Measurements from ENCODE around the gene SLC9C1. TPM values are rescaled to one million over a fixed set of nuclear protein-coding genes. Genes with fewer than 3 reads are reported as not detected.

SLC9C1 gene
- total and polyA plus RNA-seq, 8 donors = 1.1 TPM; not detected in 7

DNA sequence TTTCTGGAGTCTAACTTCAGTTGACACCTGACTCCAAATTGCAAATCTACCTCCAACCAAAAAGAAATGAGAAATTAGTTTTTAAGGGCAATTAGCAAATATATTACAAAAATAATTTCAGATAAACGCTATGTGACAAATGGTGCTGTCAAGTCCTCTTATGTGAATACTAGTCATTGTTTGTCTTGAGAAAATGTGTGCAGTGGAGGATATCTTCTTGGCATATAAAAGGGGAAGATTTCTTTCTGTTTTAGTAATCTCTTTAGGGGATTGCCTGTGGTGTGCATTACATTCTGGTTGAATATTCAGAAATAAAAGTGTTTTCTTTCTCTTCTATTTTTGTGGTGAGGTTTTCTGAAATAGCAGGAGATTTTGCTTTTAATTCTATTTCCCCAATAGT is 158.0 kb downstream of the SLC9C1 start:
- Histone ChIP-seq H3K27me3 (no peaks in the 10 kb centered on the region), H3K4me3 (no peak overlapping the region), H3K36me3 (no peaks in the 10 kb centered on the region), H3K9me3 (no peaks in the 10 kb centered on the region), H3K27ac (no peak overlapping the region), H3K4me1 (peaks cover 4 to 36% (median 19%) of the 10 kb centered on the region in 4 donors)
- WGBS, 5 donors = 42 to 66% (median 60%) methylated on average over 1 of the region's 1 CpG
- TF ChIP-seq POLR2AphosphoS5 (IDR thresholded peaks at IDR 0.05) (no peak), POLR2A (IDR thresholded peaks at IDR 0.05) (no peak), EP300 (IDR thresholded peaks at IDR 0.05) (no peak)
- TF ChIP-seq, protein P1, sequence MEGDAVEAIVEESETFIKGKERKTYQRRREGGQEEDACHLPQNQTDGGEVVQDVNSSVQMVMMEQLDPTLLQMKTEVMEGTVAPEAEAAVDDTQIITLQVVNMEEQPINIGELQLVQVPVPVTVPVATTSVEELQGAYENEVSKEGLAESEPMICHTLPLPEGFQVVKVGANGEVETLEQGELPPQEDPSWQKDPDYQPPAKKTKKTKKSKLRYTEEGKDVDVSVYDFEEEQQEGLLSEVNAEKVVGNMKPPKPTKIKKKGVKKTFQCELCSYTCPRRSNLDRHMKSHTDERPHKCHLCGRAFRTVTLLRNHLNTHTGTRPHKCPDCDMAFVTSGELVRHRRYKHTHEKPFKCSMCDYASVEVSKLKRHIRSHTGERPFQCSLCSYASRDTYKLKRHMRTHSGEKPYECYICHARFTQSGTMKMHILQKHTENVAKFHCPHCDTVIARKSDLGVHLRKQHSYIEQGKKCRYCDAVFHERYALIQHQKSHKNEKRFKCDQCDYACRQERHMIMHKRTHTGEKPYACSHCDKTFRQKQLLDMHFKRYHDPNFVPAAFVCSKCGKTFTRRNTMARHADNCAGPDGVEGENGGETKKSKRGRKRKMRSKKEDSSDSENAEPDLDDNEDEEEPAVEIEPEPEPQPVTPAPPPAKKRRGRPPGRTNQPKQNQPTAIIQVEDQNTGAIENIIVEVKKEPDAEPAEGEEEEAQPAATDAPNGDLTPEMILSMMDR (IDR thresholded peaks at IDR 0.05) = no peak
- no peak for DNase-seq
- intact Hi-C loops (cut with DNase I; ENCODE audit: low total_unique reads) = no loop called here

DNA sequence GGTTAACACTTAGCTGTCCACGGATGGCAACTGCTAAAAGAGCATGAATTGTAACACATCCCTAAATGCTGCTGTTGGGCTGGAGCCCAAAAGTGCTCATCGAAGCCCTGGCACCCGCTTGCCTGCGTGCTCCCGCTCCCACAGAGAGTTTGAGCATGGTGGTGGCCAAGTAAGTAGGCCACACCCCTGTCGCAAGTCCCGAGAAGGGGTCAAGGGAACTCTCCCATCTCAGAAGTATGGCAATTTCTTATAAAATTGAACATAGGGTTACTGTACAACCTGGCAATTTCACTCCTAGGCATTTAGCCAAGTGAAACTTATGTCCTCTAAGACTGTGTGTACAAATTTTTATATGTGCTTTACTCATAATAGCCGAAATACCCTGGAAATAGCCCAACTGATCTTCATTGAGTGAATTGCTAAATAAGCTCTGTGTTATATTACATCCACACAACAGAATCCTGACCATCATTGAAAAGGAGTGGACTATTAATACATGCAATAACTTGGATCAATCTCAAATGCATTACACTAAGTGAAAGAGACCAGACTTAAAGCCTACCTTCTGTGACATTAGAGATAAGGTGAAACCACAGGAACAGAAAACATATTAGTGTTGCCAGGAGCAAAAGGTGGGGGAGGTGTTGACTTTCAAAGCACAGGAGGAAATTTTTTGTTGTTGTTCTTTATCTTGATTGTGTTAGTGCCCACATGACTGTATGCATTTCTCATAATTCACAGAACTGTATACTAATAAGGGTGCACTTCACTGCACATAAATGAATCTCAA is 159.5 kb downstream of the SLC9C1 start:
- intact Hi-C loops (cut with DNase I; ENCODE audit: low total_unique reads) = no loop called here
- H3K27me3 ChIP-seq = no peaks in the 10 kb centered on the region
- H3K27ac ChIP-seq = peak overlapping the region in 4 of 5 donors; percentile 19 to 44 (median 34)
- DNase-seq = peak in 1 of 2 donors; percentile 69
- peaks cover 4 to 36% (median 19%) of the 10 kb centered on the region in 4 donors for H3K4me1 ChIP-seq
- H3K36me3 ChIP-seq = peaks cover 0 to 7% (median 0%) of the 10 kb centered on the region in 4 donors
- no peak overlapping the region for H3K4me3 ChIP-seq
- TF ChIP-seq, protein P1 (IDR thresholded peaks at IDR 0.05) = no peak
- TF ChIP-seq POLR2AphosphoS5 (IDR thresholded peaks at IDR 0.05) (peak in 1 of 3 donors; percentile 39), POLR2A (IDR thresholded peaks at IDR 0.05) (no peak), EP300 (IDR thresholded peaks at IDR 0.05) (no peak)
- H3K9me3 ChIP-seq = no peaks in the 10 kb centered on the region
- 39 to 74% (median 54%) methylated on average over 7 to 8 of the region's 8 CpGs for WGBS, 5 donors

DNA sequence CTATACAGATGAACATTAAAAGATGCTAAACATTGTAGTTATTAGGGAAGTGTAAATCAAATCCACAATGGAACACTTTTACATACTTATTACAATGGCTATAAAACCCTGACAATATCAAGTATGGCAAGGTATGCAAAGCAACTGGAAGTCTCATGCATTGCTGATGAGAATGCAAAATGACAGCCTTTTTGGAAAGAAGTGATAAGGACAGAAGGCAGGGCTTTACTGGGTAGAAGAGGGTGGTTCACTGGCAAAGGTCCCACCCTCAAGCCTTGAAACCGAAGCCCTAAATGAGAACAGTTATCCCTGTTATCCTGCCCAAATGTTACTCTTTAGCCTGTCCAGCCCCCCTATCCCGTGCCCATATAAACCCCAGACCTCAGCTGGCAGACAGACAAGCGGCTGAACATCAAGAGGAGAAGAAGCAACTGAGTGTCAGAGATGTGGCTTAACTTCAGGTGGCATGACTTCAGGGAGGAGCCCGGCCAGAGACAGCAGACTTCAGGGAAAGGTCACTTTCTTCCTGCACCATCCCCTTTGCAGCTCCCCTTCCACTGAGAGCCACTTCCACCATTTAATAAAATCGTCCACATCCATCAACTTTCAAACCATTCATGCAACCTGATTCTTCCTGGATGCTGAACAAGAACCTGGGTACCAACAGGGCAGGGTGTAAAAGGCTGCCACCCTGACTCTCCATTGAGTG is 160.2 kb downstream of the SLC9C1 start:
- no peak for TF ChIP-seq POLR2A (IDR thresholded peaks at IDR 0.05)
- Histone ChIP-seq H3K36me3 (peaks cover 0 to 11% (median 2%) of the 10 kb centered on the region in 4 donors), H3K27me3 (no peaks in the 10 kb centered on the region), H3K4me1 (peaks cover 4 to 36% (median 21%) of the 10 kb centered on the region in 4 donors), H3K27ac (peak overlapping the region in 3 of 5 donors; percentile 19 to 44 (median 42)), H3K4me3 (no peak overlapping the region), H3K9me3 (no peaks in the 10 kb centered on the region)
- no peak for DNase-seq
- intact Hi-C loops (cut with DNase I; ENCODE audit: low total_unique reads) = no loop called here
- 84 to 89% (median 87%) methylated on average over 5 of the region's 5 CpGs for WGBS, 5 donors

DNA sequence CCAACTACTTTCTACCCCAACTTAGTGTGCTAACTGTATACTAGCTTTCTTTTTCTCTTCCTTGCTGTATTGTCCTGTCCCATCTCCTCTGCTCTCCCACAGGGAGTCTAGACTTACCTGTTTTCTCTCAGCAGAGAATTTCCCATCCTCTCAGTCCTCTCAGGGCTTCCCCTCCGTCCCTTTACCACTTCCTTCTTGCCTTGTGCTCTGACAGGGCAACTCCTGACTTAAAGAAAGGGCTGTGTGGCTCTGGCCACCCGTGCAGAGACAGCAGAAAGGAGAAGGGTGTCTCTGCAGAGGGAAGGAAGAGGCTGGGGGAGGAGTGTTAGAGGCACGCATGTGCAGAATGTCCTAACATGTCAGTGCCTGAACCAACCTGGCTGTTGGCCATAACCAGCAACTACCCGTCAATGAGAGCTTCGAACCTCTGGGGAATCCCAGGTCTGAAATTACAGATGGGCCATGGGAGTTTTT is 161.0 kb downstream of the SLC9C1 start, which contains the start of gene GCSAM:
GCSAM (minus strand) TSS at position 274 of the 474 bp plus-strand sequence; CDS start at position 146, 128 bp downstream.
- peak in 1 of 2 donors; percentile 60 for DNase-seq
- TF ChIP-seq EP300 (IDR thresholded peaks at IDR 0.05) (no peak), POLR2AphosphoS5 (IDR thresholded peaks at IDR 0.05) (no peak), POLR2A (IDR thresholded peaks at IDR 0.05) (no peak)
- TF ChIP-seq, protein P1 (IDR thresholded peaks at IDR 0.05) = no peak
- Histone ChIP-seq H3K4me3 (no peak within 1 kb of the TSS), H3K27ac (peak within 1 kb of the TSS in 2 of 5 donors; percentile 42 to 44), H3K4me1 (peaks cover 4 to 36% (median 23%) of the 10 kb centered on the region in 4 donors), H3K27me3 (no peaks in the 10 kb centered on the region), H3K36me3 (peaks cover 0 to 18% (median 6%) of the 10 kb centered on the region in 4 donors), H3K9me3 (no peaks in the 10 kb centered on the region)
- 52 to 70% (median 62%) methylated on average over 5 of the region's 5 CpGs for WGBS, 5 donors
- intact Hi-C loops (cut with DNase I; ENCODE audit: low total_unique reads) = no loop called here

Measured in stomach (tissue), 9 donors.